Astrocyte (in vitro differentiated cells and primary cell): ENCODE results near the gene SEC11A.

Experiments used
- CTCF ChIP-seq: IDR thresholded peaks from 2 replicates; pipeline ENCODE4 v1.5.1; 2011; ENCODE audit warnings: low read depth, mild to moderate bottlenecking, inconsistent platforms, low read length, moderate library complexity; ENCODE audit not compliant: insufficient read depth
- EZH2 ChIP-seq: IDR thresholded peaks from 2 replicates; pipeline ENCODE4 v1.6.1; 2012; ENCODE audit warnings: mild to moderate bottlenecking, low read length, inconsistent platforms; ENCODE audit not compliant: insufficient read depth

DNA sequence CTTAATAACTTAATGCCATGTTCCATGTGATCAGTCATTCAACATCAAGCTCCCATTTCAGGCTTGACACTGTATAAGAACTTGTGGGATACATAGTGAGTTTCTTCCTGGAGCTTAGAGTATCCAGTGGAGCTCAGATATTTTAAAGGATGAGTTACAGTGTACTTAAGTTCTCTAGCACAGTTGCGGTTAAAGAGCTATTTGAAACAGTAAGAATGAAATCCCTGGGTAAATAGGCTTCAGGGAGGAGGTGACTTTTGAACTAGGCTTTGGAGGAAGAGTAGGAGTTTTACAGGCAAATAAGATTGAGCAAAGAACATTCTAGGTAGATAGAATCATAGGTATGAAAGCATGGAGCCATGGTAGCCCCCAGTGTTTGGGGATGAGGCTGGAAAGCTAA, 36.3 kb upstream of the SEC11A start:
- TF ChIP-seq CTCF (no peak), EZH2 (no peak)
